Hepatocyte (in vitro differentiated cells): ENCODE measurements around the gene PTPRD. TPM values are rescaled to one million over a fixed set of nuclear protein-coding genes. Genes with fewer than 3 reads are reported as not detected.
A peak's percentile ranks its signal among the peaks of the same experiment; 100 is the strongest.

Source experiments
- DNase-seq: peaks from one replicate; pipeline ENCODE4 v3.0.0-alpha.2; 2016; ENCODE audit warnings: low spot score
- H2AFZ ChIP-seq: fragments of 200-600 bp; sonication (generic); 2 replicates; pipeline ENCODE4 v1.6.0; 2016; ENCODE audit warnings: antibody characterized with exemption, mild to moderate bottlenecking
- H3K27ac ChIP-seq: fragments of 200-600 bp; sonication (generic); 2 replicates; pipeline ENCODE4 v1.5.1; 2016; ENCODE audit warnings: mild to moderate bottlenecking
- H3K27me3 ChIP-seq: fragments of 200-600 bp; sonication (generic); 2 replicates; pipeline ENCODE4 v1.6.1; 2016
- H3K36me3 ChIP-seq: fragments of 200-600 bp; sonication (generic); replicated peaks from 2 replicates; pipeline ENCODE4 v1.5.1; 2016; ENCODE audit warnings: low read depth; ENCODE audit not compliant: insufficient read depth
- H3K4me1 ChIP-seq: fragments of 200-600 bp; sonication (generic); 2 replicates; pipeline ENCODE4 v1.5.1; 2016; ENCODE audit warnings: mild to moderate bottlenecking, moderate library complexity; ENCODE audit not compliant: insufficient read depth
- H3K4me2 ChIP-seq: fragments of 200-600 bp; sonication (generic); 2 replicates; pipeline ENCODE4 v1.6.0; 2016
- H3K4me3 ChIP-seq: fragments of 200-600 bp; sonication (generic); 2 replicates; pipeline ENCODE4 v1.5.1; 2016; ENCODE audit warnings: mild to moderate bottlenecking
- H3K79me2 ChIP-seq: fragments of 200-600 bp; sonication (generic); 2 replicates; pipeline ENCODE4 v1.6.0; 2017; ENCODE audit warnings: mild to moderate bottlenecking
- H3K9me2 ChIP-seq: fragments of 200-600 bp; sonication (generic); replicated peaks from 2 replicates; pipeline ENCODE4 v1.6.0; 2017; ENCODE audit warnings: mild to moderate bottlenecking; ENCODE audit not compliant: insufficient read depth
- H3K9me3 ChIP-seq: fragments of 200-600 bp; sonication (generic); 2 replicates; pipeline ENCODE4 v1.5.1; 2016; ENCODE audit warnings: low read depth, mild to moderate bottlenecking
- H4K20me1 ChIP-seq: fragments of 200-600 bp; sonication (generic); 2 replicates; pipeline ENCODE4 v1.6.0; 2016; ENCODE audit warnings: mild to moderate bottlenecking; ENCODE audit not compliant: insufficient read depth, poor library complexity, severe bottlenecking
- CTCF ChIP-seq: fragments of 200-600 bp; sonication (generic); IDR thresholded peaks from 2 replicates; pipeline ENCODE4 v1.5.1; 2016; ENCODE audit warnings: antibody characterized with exemption, mild to moderate bottlenecking; ENCODE audit not compliant: poor library complexity
- EZH2 ChIP-seq: fragments of 200-600 bp; sonication (generic); IDR thresholded peaks from 2 replicates; pipeline ENCODE4 v1.6.1; 2016; ENCODE audit warnings: antibody characterized with exemption, mild to moderate bottlenecking, borderline replicate concordance
- EZH2phosphoT487 ChIP-seq: fragments of 200-600 bp; sonication (generic); IDR thresholded peaks from one replicate; pipeline ENCODE4 v1.6.1; 2018; ENCODE audit warnings: antibody characterized with exemption, mild to moderate bottlenecking, low read depth, moderate library complexity; ENCODE audit not compliant: unreplicated experiment, severe bottlenecking
- WGBS: methylation state at CpG from one replicate; pipeline ENCODE4 v1.1.6; 2016; ENCODE audit warnings: low lambda C conversion rate; ENCODE audit errors: missing lambda C conversion rate; 5-methylcytosine and 5-hydroxymethylcytosine counted together
- polyA plus RNA-seq: library from polyadenylated mRNA; unstranded; fragments of >200 nt; fragmentation: Nextera tagmentation; extraction: Ambion mirVana; gene quantifications from 2 replicates; pipeline ENCODE4 v1.2.1, GENCODE V29; 2016
- total RNA-seq: library from RNA; depleted of rRNA; stranded (reverse); fragments of >200 nt; gene quantifications from 2 replicates; pipeline ENCODE4 v1.2.3, GENCODE V29; 2014

PTPRD gene
- total and polyA plus RNA-seq, 2 experiments from 2014 or later, result 6.5 to 77.6 TPM

GRCh38 chr9:10534850-10535249 lies 78.0 kb downstream of the PTPRD start:
- no peaks in the 10 kb centered on the region for H3K4me1 ChIP-seq
- peak; percentile 9 for DNase-seq

GRCh38 chr9:10525972-10526371 lies 86.8 kb downstream of the PTPRD start:
- Histone ChIP-seq H3K4me1 (no peaks in the 10 kb centered on the region), H3K4me2 (no peak overlapping the region), H3K9me2 (no peaks in the 10 kb centered on the region), H2AFZ (no peak overlapping the region), H3K36me3 (no peaks in the 10 kb centered on the region), H3K4me3 (no peak overlapping the region), H3K79me2 (no peaks in the 10 kb centered on the region), H3K27ac (no peak overlapping the region), H4K20me1 (no peaks in the 10 kb centered on the region), H3K27me3 (no peaks in the 10 kb centered on the region), H3K9me3 (no peaks in the 10 kb centered on the region)
- TF ChIP-seq EZH2phosphoT487 (no peak), CTCF (no peak), EZH2 (no peak)
- WGBS, result 66% methylated on average over 1 of the region's 1 CpG
- DNase-seq, result no peak

More at GRCh38 chr9:10534850-10535249, 78.0 kb downstream of the PTPRD start:
- no peak overlapping the region for H3K4me3 ChIP-seq
- H3K27ac ChIP-seq, result no peak overlapping the region
- H3K9me2 ChIP-seq, result no peaks in the 10 kb centered on the region
- no peaks in the 10 kb centered on the region for H4K20me1 ChIP-seq
- TF ChIP-seq CTCF (no peak), EZH2 (no peak), EZH2phosphoT487 (peak; percentile 95)
- WGBS, result 50% methylated on average over 1 of the region's 1 CpG
- H3K9me3 ChIP-seq, result no peaks in the 10 kb centered on the region
- H3K4me2 ChIP-seq, result no peak overlapping the region
- no peaks in the 10 kb centered on the region for H3K27me3 ChIP-seq
- no peak overlapping the region for H2AFZ ChIP-seq
- H3K79me2 ChIP-seq, result no peaks in the 10 kb centered on the region
- H3K36me3 ChIP-seq, result no peaks in the 10 kb centered on the region

- Histone ChIP-seq H3K4me1 (no peaks in the 10 kb centered on the region), H4K20me1 (no peaks in the 10 kb centered on the region), H3K9me3 (no peaks in the 10 kb centered on the region), H3K9me2 (no peaks in the 10 kb centered on the region), H2AFZ (no peak overlapping the region), H3K27me3 (no peaks in the 10 kb centered on the region), H3K27ac (no peak overlapping the region), H3K4me2 (no peak overlapping the region), H3K79me2 (no peaks in the 10 kb centered on the region), H3K4me3 (no peak overlapping the region), H3K36me3 (no peaks in the 10 kb centered on the region)
- TF ChIP-seq EZH2 (no peak), CTCF (no peak), EZH2phosphoT487 (no peak)
- no peak for DNase-seq
- 76% methylated on average over 5 of the region's 5 CpGs for WGBS
Observed at GRCh38 chr9:10523164-10523563, 89.6 kb downstream of the PTPRD start.

GRCh38 chr9:10512144-10512543 lies 100.7 kb downstream of the PTPRD start:
- no peak overlapping the region for H2AFZ ChIP-seq
- 98% methylated on average over 3 of the region's 3 CpGs for WGBS
- no peak for TF ChIP-seq EZH2phosphoT487
- no peak for TF ChIP-seq CTCF
- no peak for TF ChIP-seq EZH2
- no peaks in the 10 kb centered on the region for H3K4me1 ChIP-seq
- no peak overlapping the region for H3K4me2 ChIP-seq
- no peak overlapping the region for H3K4me3 ChIP-seq
- no peaks in the 10 kb centered on the region for H4K20me1 ChIP-seq
- no peak for DNase-seq
- peaks cover 6% of the 10 kb centered on the region for H3K9me3 ChIP-seq
- H3K27me3 ChIP-seq, result no peaks in the 10 kb centered on the region
- H3K36me3 ChIP-seq, result no peaks in the 10 kb centered on the region
- no peaks in the 10 kb centered on the region for H3K9me2 ChIP-seq
- no peak overlapping the region for H3K27ac ChIP-seq
- no peaks in the 10 kb centered on the region for H3K79me2 ChIP-seq
